Measurements from ENCODE around the gene HECW1.

- no peak for TF ChIP-seq POLR2AphosphoS5 (IDR thresholded peaks at IDR 0.05; ENCODE audit: borderline replicate concordance, low read depth, low read length)
- no peak for TF ChIP-seq FOXP2 (optimal IDR thresholded peaks at IDR 0.05; ENCODE audit: control extremely low read depth, extremely low read length, insufficient read depth)
- no peak for TF ChIP-seq EZH2 (IDR thresholded peaks at IDR 0.05)
These were observed 119.9 kb downstream of the HECW1 start for GRCh38 chr7:43232366-43232765.

Data from SK-N-MC (cell line).